Measurements from ENCODE around the gene ADGRV1.

ADGRV1 gene

DNA sequence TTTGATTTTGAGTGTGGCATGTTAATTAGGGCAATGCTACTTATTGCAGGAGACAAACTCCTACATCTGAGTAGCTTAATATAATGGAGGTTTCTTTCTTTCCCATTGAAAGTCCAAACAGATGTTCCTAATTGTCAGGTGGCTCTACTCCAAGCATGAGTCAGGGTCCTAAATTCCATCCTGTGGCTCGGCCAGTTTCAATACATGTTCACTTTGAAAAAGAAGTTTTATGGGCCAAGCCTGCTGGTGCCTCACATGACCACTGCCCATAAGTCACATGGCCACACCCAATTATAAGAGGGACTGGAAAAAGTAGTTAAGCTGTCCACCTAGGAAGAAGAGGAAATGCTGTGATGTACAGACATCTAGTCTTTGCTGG lies 654.1 kb downstream of the ADGRV1 start:
- in situ Hi-C loops (cut with HindIII; ENCODE audit: low sequenced_read_pairs), result loop anchor here (5.0 kb wide), 1 partner anchor 55 kb away; no protein-coding TSS in a partner anchor
